Thyroid gland (tissue), 4 donors: ENCODE measurements around the gene DNAJA3.

ENCODE experiments used
- CTCF ChIP-seq, 6 experiments: fragments of 200-600 bp in 3 of 6; fragments of 450-650 bp in 3 of 6; sonication (generic) in 3 of 6; IDR thresholded peaks; one replicate each; pipeline ENCODE4 v1.5.1; 2016 to 2019; ENCODE audit warnings: antibody characterized with exemption in 6 of 6, mild to moderate bottlenecking in 2 of 6, inconsistent platforms in 1 of 6, moderate library complexity in 1 of 6
- POLR2A ChIP-seq, 2 donors: fragments of 450-650 bp; IDR thresholded peaks; one replicate each; pipeline ENCODE4 v1.6.1; 2017; ENCODE audit warnings: antibody characterized with exemption in 2 of 2, mild to moderate bottlenecking in 2 of 2, moderate library complexity in 1 of 2

DNA sequence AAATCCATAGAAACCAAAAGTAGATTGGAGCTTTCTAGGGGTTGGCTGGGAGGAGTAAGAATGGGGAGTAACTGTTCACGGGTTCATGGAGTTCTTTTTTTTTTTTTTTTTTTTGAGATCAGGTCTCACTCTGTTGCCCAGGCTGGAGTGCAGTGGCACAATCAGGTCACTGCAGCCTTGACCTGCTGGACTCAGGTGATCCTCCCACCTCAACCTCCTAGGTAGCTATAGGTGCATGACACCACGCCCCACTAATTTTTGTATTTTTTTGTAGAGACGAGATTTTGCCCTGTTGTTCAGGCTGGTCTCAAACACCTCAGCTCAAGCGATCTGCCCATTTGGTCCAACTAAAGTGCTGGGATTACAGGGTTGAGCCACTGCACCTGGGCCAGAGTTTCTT, 47.2 kb downstream of the DNAJA3 start:
- no peak for TF ChIP-seq CTCF (IDR thresholded peaks at IDR 0.05)
- no peak for TF ChIP-seq POLR2A (IDR thresholded peaks at IDR 0.05)
